ENCODE data around the gene DHDDS. TPM values are rescaled to one million over a fixed set of nuclear protein-coding genes. Genes with fewer than 3 reads are reported as not detected.
"Not testable (repeated sequence)": the region's sequence is repeated elsewhere in the genome, so short reads cannot be mapped to it uniquely, and the experiment has no call there.

Gene DHDDS, protein sequence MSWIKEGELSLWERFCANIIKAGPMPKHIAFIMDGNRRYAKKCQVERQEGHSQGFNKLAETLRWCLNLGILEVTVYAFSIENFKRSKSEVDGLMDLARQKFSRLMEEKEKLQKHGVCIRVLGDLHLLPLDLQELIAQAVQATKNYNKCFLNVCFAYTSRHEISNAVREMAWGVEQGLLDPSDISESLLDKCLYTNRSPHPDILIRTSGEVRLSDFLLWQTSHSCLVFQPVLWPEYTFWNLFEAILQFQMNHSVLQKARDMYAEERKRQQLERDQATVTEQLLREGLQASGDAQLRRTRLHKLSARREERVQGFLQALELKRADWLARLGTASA
- polyA plus RNA-seq = 23.7 TPM

DNA sequence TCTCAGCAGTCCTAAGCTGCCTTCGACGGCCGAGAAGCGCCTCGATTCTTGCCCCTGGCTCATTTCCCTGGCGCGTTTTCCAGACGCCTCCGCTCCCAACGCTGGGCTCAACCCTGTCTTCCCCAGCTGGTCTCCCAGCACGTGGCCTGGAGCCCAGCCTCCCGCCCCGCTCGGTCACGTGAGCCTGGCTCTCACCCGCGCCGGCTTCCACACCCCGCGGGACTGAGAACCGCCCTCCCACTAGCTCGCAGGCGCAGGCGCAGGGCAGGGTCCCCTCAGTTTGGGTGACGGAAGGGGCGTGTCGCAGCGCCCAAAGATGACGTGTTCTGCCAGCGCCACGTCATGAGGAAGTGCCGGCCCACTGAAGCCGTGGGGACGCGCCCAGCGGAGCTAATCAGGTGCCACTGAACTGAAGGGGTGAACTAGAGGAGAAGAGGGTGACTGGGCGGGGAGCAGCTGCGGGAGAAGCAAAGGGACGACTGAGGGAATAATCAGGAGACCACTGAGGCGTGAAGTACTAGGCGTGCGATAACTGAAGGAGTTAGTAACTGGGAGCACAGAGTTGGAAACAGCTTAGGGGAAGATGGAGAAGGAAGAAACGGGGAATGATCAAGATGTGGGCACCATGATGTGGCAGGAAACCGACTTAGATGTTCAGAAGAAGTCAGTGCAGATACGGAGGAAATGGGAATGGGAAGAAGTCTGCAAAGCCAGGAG, at the start of gene DHDDS:
Gene DHDDS (plus strand): TSS at position 343 of the 717 bp plus-strand sequence. CDS start 625 bp downstream, outside the sequence.
- no peaks in the 10 kb centered on the region for H3K27me3 Mint-ChIP-seq

DNA sequence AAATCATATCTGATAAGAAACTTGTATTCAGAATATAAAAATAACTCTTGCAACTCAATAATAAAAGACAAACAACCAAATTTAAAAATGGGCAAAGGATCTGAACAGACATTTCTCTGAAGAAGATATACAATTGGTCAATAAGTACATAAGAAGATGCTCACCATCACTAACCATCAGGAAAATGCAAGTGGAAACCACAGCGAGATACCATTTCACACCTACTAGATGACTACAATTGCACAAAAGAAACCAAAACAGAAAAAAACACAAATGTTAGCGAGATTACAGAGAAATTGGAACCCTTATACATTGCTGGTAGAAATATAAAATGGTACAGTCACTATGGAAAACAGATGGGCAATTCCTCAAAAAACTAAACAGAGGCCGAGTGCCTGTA, 48.0 kb upstream of the DHDDS start:
- Mint-ChIP-seq H3K4me1 (peaks cover 0 to 2% (median 0%) of the 10 kb centered on the region in 3 donors), H3K27ac (no peak overlapping the region), H3K27me3 (peaks cover 16% of the 10 kb centered on the region), H3K9me3 (no peaks in the 10 kb centered on the region), H3K36me3 (no peaks in the 10 kb centered on the region), H3K4me3 (no peak overlapping the region)

More for the DNA sequence above, at the start of gene DHDDS:
- peaks cover 6% of the 10 kb centered on the region for H3K36me3 Mint-ChIP-seq
- H3K4me1 Mint-ChIP-seq = peaks cover 10 to 16% (median 15%) of the 10 kb centered on the region in 3 donors
- peak within 1 kb of the TSS; percentile 53 to 97 (median 74) for H3K27ac Mint-ChIP-seq
- H3K9me3 Mint-ChIP-seq = no peaks in the 10 kb centered on the region
- peak within 1 kb of the TSS; percentile 88 to 100 (median 94) for H3K4me3 Mint-ChIP-seq

DNA sequence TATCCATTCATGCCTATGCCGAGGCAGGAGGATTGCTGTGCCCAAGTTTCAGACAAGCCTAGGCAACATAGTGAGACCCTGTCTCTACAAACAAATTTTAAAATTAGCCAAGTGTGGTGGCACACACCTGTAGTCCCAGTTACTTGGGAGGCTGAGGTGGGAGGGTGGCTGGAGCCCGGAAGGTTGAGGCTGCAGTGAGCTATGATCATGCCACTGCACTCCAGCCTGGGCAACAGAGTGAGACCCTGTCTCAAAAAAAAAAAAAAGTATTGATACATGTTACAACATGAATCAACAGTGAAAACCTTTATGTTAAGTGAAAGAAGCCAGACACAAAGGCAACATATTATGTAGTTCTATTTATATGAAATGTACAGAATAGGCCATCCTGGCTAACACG, 47.1 kb upstream of the DHDDS start:
- peaks cover 15% of the 10 kb centered on the region for H3K27me3 Mint-ChIP-seq
- H3K36me3 Mint-ChIP-seq, H3K4me1 Mint-ChIP-seq, H3K9me3 Mint-ChIP-seq, H3K4me3 Mint-ChIP-seq, H3K27ac Mint-ChIP-seq: not testable (repeated sequence)

DNA sequence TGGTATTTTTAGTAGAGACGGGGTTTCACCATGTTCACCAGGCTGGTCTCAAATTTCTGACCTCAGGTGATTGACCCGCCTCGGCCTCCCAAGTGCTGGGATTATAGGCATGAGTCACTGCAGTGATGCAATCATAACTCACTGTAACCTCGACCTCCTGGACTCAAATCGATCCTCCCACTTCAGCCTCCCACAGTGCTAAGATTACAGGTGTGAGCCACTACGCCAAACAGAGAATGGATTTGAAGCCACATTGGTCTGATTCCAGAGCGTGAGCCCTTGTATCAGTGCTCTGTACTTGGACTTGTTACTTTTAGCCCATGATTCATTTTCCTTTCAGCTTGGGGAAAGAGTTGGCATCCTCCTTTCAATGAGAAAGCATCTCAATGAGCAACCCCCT, 44.7 kb upstream of the DHDDS start:
- no peak overlapping the region for H3K27ac Mint-ChIP-seq
- peaks cover 13% of the 10 kb centered on the region for H3K27me3 Mint-ChIP-seq
- no peaks in the 10 kb centered on the region for H3K9me3 Mint-ChIP-seq
- no peaks in the 10 kb centered on the region for H3K36me3 Mint-ChIP-seq
- peak overlapping the region in 1 of 4 donors; percentile 5 for H3K4me3 Mint-ChIP-seq
- peaks cover 0 to 3% (median 0%) of the 10 kb centered on the region in 3 donors for H3K4me1 Mint-ChIP-seq

- Mint-ChIP-seq H3K36me3 (no peaks in the 10 kb centered on the region), H3K27me3 (peaks cover 13% of the 10 kb centered on the region), H3K4me3 (no peak overlapping the region), H3K27ac (no peak overlapping the region), H3K4me1 (peaks cover 0 to 3% (median 0%) of the 10 kb centered on the region in 3 donors), H3K9me3 (no peaks in the 10 kb centered on the region)
Observed at GRCh38 chr1:26388791-26389445, 43.2 kb upstream of the DHDDS start.

DNA sequence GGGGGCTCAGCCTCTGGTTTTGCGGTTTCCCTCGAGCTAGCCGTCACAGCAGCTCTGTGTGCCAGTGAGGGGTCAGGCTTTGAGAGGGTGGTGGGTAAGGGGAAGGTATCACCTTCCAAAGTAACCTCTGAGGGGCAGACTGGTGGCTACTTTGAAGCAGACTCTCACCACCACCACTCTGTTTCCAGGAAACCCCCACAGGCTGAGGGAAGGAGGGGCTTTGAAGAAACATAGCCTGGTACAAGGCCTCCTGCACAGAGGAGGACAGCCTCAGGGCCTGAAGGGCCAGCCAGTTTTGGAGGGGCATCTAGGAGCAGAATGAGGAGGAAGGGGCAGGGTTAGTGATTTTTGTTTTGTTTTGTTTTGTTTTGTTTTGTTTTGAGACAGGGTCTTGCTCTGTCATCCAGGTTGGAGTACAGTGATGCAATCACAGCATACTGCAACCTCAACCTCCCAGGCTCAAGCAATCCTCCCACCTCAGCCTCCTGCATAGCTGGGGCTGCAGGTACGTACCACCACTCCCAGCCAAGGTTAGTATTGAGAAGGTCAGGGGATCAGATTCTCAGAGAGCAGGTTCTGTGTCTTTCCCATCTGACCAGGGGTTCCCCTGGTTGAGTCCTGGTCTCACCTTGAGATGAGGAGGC, 42.4 kb upstream of the DHDDS start:
- Mint-ChIP-seq H3K4me3 (no peak overlapping the region), H3K36me3 (no peaks in the 10 kb centered on the region), H3K27me3 (peaks cover 13% of the 10 kb centered on the region), H3K4me1 (peaks cover 0 to 3% (median 0%) of the 10 kb centered on the region in 3 donors), H3K9me3 (no peaks in the 10 kb centered on the region), H3K27ac (no peak overlapping the region)

DNA sequence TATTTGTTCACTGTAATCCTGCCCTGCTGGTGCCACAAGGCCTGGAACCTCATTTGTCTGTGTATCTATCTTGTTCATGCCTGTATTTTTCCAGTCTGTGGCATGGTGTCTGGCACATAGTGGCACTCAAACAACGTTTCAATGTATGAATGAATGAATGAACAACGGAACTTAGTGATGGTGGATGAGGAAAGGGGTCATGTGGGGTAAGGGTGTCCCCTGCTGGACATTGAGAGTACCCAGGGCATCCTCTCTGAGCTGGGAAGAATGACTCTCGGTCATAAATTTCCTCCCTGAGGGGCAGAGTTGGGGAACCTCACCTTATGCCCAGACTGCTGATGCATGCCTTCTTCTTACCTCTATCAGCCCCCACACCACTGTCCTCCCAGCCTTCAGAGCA, 40.7 kb upstream of the DHDDS start:
- no peaks in the 10 kb centered on the region for H3K9me3 Mint-ChIP-seq
- H3K4me3 Mint-ChIP-seq = no peak overlapping the region
- H3K36me3 Mint-ChIP-seq = no peaks in the 10 kb centered on the region
- H3K4me1 Mint-ChIP-seq = peaks cover 0 to 5% (median 0%) of the 10 kb centered on the region in 3 donors
- H3K27ac Mint-ChIP-seq = peak overlapping the region in 1 of 3 donors; percentile 50
- H3K27me3 Mint-ChIP-seq = peaks cover 7% of the 10 kb centered on the region

GRCh38 chr1:26395754-26396153, 36.4 kb upstream of the DHDDS start:
- H3K4me1 Mint-ChIP-seq = peaks cover 0 to 5% (median 2%) of the 10 kb centered on the region in 3 donors
- peaks cover 3% of the 10 kb centered on the region for H3K36me3 Mint-ChIP-seq
- H3K4me3 Mint-ChIP-seq = no peak overlapping the region
- no peak overlapping the region for H3K27ac Mint-ChIP-seq
- H3K27me3 Mint-ChIP-seq = peaks cover 3% of the 10 kb centered on the region
- H3K9me3 Mint-ChIP-seq = no peaks in the 10 kb centered on the region

DNA sequence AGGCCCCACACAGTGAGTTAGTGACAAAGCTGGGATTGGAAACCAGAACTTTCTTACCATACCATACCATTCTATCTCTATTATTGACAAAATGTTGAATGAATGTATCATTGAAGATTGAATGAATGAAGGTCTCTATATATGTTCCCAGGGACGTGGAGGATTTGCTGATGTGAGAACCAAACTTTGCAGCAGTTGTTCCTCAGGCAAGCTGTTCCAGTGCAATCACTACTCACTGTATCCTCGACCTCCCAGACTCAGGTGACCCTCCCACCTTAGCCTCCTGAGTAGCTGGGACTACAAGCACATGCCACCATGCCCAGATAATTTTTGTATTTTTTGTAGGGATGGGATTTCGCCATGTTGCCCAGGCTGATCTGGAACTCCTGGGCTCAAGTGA, 33.1 kb upstream of the DHDDS start:
- Mint-ChIP-seq H3K27me3 (peaks cover 10% of the 10 kb centered on the region), H3K36me3 (peaks cover 3% of the 10 kb centered on the region), H3K9me3 (no peaks in the 10 kb centered on the region), H3K4me1 (peaks cover 0 to 2% (median 2%) of the 10 kb centered on the region in 3 donors), H3K4me3 (no peak overlapping the region), H3K27ac (no peak overlapping the region)

- no peak overlapping the region for H3K27ac Mint-ChIP-seq
- H3K4me3 Mint-ChIP-seq = no peak overlapping the region
- H3K4me1 Mint-ChIP-seq = peaks cover 0 to 2% (median 0%) of the 10 kb centered on the region in 3 donors
- peaks cover 3% of the 10 kb centered on the region for H3K36me3 Mint-ChIP-seq
- peaks cover 18% of the 10 kb centered on the region for H3K27me3 Mint-ChIP-seq
- no peaks in the 10 kb centered on the region for H3K9me3 Mint-ChIP-seq
Observed at GRCh38 chr1:26401891-26402290, 30.2 kb upstream of the DHDDS start.

- no peaks in the 10 kb centered on the region for H3K36me3 Mint-ChIP-seq
- no peaks in the 10 kb centered on the region for H3K9me3 Mint-ChIP-seq
- H3K27ac Mint-ChIP-seq = no peak overlapping the region
- peaks cover 2 to 4% (median 2%) of the 10 kb centered on the region in 3 donors for H3K4me1 Mint-ChIP-seq
- no peak overlapping the region for H3K4me3 Mint-ChIP-seq
- H3K27me3 Mint-ChIP-seq = peaks cover 21% of the 10 kb centered on the region
Observed at GRCh38 chr1:26403656-26404055, 28.5 kb upstream of the DHDDS start.

GRCh38 chr1:26404641-26405040, 27.5 kb upstream of the DHDDS start:
- peaks cover 6 to 9% (median 7%) of the 10 kb centered on the region in 3 donors for H3K4me1 Mint-ChIP-seq
- H3K36me3 Mint-ChIP-seq = no peaks in the 10 kb centered on the region
- H3K9me3 Mint-ChIP-seq = peaks cover 0 to under 1% (median 0%) of the 10 kb centered on the region in 3 donors
- peaks cover 30% of the 10 kb centered on the region for H3K27me3 Mint-ChIP-seq
- no peak overlapping the region for H3K27ac Mint-ChIP-seq
- no peak overlapping the region for H3K4me3 Mint-ChIP-seq

DNA sequence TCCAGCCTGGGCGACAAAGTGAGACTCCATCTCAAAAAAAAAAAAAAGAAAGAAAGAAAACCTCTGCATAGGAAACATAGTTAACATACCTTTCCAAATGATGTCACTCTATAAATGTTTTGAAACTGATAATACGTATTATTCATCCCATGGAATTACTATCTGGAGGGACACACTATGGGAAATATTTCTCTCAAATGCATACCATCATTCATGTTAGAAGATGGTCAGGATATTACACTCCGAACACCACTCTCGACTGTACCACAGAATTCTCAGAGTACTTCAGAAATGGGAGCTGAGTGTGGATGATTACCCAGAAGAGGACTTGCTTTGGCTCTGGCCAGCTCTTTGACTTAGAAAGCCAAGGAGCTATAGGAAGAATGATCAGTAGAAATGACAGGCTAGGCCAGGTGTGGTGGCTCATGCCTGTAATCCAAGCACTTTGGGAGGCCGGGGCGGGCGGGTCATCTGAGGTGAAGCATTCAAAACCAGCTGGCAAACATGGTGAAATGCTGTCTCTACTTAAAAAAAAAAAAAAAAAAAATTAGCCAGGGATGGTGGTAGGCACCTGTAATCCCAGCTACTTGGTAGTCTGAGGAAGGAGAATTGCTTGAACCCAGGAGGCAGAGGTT, 26.7 kb upstream of the DHDDS start:
- H3K4me3 Mint-ChIP-seq = no peak overlapping the region
- H3K9me3 Mint-ChIP-seq = peaks cover 0 to 2% (median 0%) of the 10 kb centered on the region in 3 donors
- H3K27ac Mint-ChIP-seq = peak overlapping the region in 1 of 3 donors; percentile 39
- H3K27me3 Mint-ChIP-seq = peaks cover 34% of the 10 kb centered on the region
- H3K36me3 Mint-ChIP-seq = no peaks in the 10 kb centered on the region
- peaks cover 6 to 11% (median 7%) of the 10 kb centered on the region in 3 donors for H3K4me1 Mint-ChIP-seq

DNA sequence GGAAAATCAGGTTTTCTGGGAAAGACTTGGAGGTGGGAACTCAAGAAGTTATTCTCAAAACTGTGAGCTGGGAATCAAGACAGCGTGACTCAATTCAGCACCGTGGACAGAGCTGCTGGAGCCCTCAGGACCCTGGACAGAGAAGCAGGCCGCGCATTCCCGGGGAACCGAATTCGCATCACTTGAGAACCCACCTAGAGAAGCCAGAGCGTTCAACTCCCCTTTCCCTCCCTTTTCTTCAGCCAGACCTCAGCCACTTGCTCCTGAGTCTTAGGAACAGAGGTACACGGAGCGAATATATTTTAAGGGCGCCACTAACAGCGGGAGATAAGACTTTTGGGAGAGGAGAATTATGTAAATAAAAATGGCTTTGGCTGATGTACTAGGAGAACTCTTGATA, 23.5 kb upstream of the DHDDS start:
- Mint-ChIP-seq H3K4me1 (peaks cover 7 to 11% (median 8%) of the 10 kb centered on the region in 3 donors), H3K9me3 (peaks cover 0 to 4% (median 0%) of the 10 kb centered on the region in 3 donors), H3K36me3 (no peaks in the 10 kb centered on the region), H3K4me3 (peak overlapping the region in 3 of 4 donors; percentile 37 to 65 (median 64)), H3K27ac (peak overlapping the region in 2 of 3 donors; percentile 78 to 81), H3K27me3 (peaks cover 44% of the 10 kb centered on the region)

Measured in IgD-negative memory B cell (primary cell).